Bronchial epithelial cell (primary cell): ENCODE measurements around the gene PABPN1L. TPM values are rescaled to one million over a fixed set of nuclear protein-coding genes. Genes with fewer than 3 reads are reported as not detected.

Source experiments
- DNase-seq: peaks from one replicate; pipeline ENCODE4 v3.0.0-alpha.2; 2010; ENCODE audit warnings: low read depth
- FAIRE-seq: peaks from 2 replicates; lab custom pipeline; 2011; peaks lifted over from hg19 to GRCh38; lab: Jason Lieb, UNC
- H3K27me3 ChIP-seq: 2 replicates; pipeline ENCODE4 v1.5.1; 2011; ENCODE audit warnings: low read length; ENCODE audit not compliant: control insufficient read depth, insufficient read depth
- H3K36me3 ChIP-seq: 2 replicates; pipeline ENCODE4 v1.5.1; 2011; ENCODE audit warnings: low read length; ENCODE audit not compliant: control insufficient read depth, insufficient read depth
- H3K4me3 ChIP-seq: 2 replicates; pipeline ENCODE4 v1.5.1; 2011; ENCODE audit warnings: mild to moderate bottlenecking, low read depth, low read length, control low read depth
- total RNA-seq: library from RNA; depleted of rRNA; stranded (reverse); fragments of >200 nt; gene quantifications from 2 replicates; pipeline ENCODE4 v1.2.1, GENCODE V29; 2014
- TF ChIP-seq, protein P1 (sequence below): IDR thresholded peaks from 2 replicates; pipeline ENCODE4 v1.5.1; 2011; ENCODE audit warnings: mild to moderate bottlenecking, moderate library complexity, low read length, control low read depth, inconsistent platforms; ENCODE audit not compliant: insufficient read depth, severe bottlenecking

Gene PABPN1L
- total RNA-seq, 1 donor from 2014 or later = not detected

DNA sequence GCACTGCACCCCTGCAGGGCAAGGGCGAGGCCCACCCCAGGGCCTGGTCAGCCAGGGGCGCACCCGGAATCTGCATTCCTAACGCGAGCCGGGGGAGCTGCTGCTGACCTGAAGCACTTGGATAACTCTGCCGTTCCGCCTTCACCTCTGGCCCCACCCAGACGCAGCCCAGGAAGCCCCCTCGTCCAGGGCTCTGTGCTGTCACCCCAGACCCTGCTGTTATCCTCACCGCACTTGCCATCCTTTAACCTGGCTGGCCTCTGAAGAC is 13.3 kb upstream of the PABPN1L start:
- TF ChIP-seq, protein P1, sequence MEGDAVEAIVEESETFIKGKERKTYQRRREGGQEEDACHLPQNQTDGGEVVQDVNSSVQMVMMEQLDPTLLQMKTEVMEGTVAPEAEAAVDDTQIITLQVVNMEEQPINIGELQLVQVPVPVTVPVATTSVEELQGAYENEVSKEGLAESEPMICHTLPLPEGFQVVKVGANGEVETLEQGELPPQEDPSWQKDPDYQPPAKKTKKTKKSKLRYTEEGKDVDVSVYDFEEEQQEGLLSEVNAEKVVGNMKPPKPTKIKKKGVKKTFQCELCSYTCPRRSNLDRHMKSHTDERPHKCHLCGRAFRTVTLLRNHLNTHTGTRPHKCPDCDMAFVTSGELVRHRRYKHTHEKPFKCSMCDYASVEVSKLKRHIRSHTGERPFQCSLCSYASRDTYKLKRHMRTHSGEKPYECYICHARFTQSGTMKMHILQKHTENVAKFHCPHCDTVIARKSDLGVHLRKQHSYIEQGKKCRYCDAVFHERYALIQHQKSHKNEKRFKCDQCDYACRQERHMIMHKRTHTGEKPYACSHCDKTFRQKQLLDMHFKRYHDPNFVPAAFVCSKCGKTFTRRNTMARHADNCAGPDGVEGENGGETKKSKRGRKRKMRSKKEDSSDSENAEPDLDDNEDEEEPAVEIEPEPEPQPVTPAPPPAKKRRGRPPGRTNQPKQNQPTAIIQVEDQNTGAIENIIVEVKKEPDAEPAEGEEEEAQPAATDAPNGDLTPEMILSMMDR = no peak

GRCh38 chr16:88878967-88879787 is 12.7 kb upstream of the PABPN1L start:
- DNase-seq (peak; percentile 86), FAIRE-seq (peak; percentile 97)
- TF ChIP-seq, protein P1 = no peak
- Histone ChIP-seq H3K36me3 (no peaks in the 10 kb centered on the region), H3K27me3 (peaks cover 4% of the 10 kb centered on the region), H3K4me3 (no peak overlapping the region)

More for the DNA sequence above, 13.3 kb upstream of the PABPN1L start:
- Histone ChIP-seq H3K36me3 (no peaks in the 10 kb centered on the region), H3K4me3 (no peak overlapping the region), H3K27me3 (peaks cover 4% of the 10 kb centered on the region)
- DNase-seq (no peak), FAIRE-seq (no peak)

DNA sequence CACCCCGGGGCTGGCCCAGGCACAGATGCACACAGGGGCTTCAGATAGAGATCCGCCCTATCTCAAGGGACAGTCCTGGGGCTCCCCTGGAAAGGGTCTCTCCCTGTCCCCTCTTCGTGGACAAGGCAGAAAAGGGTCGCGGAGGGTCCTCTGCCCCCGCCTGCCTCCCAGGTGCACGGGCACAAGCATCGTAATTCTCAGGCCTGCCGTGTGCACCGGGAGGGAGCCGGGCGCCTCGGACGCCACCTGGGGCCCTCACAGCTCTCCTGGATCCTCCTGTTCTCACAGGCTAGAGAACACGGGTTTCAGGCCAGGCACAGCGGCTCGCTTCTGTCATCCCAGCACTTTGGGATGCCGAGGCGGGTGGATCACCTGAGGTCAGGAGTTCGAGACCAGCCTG is 11.9 kb upstream of the PABPN1L start:
- TF ChIP-seq, protein P1 = no peak

GRCh38 chr16:88877564-88878289 is 11.3 kb upstream of the PABPN1L start:
- H3K36me3 ChIP-seq = no peaks in the 10 kb centered on the region

More for the DNA sequence above, 11.9 kb upstream of the PABPN1L start:
- FAIRE-seq (no peak), DNase-seq (no peak)
- no peaks in the 10 kb centered on the region for H3K36me3 ChIP-seq
- H3K27me3 ChIP-seq = peaks cover 4% of the 10 kb centered on the region
- H3K4me3 ChIP-seq = no peak overlapping the region

DNA sequence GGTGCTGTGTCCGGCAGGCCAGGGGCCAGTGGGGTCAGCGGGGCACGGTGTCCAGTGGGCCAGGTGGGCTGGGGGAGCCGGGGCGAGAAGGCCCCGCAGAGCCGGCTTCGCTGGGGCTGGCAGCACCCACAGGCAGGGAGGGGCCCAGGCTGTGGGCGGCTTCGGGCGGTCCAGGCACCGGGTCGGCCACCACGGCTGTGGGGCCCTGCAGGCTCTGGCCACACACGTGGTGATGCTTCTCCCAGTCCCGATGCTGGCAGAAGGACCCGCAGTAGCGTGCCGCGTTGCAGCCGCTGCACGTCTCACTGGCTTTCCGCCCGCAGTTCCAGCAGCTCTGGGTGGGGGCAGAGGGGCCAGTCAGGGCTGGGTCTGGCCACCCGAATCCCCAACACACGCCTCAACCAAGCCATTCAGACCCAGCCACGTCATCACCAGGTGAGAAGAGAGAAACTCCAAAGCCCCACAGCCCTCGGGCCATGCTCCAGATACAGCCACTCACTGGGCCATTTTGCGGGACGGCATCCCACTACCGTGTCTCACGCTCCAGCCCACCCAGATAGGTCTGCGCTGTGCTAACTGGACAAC is 10.6 kb upstream of the PABPN1L start:
- peaks cover 7% of the 10 kb centered on the region for H3K27me3 ChIP-seq
- H3K4me3 ChIP-seq = no peak overlapping the region
- H3K36me3 ChIP-seq = no peaks in the 10 kb centered on the region
- FAIRE-seq = no peak
- no peak for DNase-seq
- TF ChIP-seq, protein P1 = no peak

More at GRCh38 chr16:88877564-88878289, 11.3 kb upstream of the PABPN1L start:
- Histone ChIP-seq H3K4me3 (no peak overlapping the region), H3K27me3 (peaks cover 7% of the 10 kb centered on the region)
- FAIRE-seq = no peak
- DNase-seq = no peak
- TF ChIP-seq, protein P1 = no peak
